Measurements from ENCODE around the gene MAP1LC3B. TPM values are rescaled to one million over a fixed set of nuclear protein-coding genes. Genes with fewer than 3 reads are reported as not detected.
A peak's percentile ranks its signal among the peaks of the same experiment; 100 is the strongest.

MAP1LC3B gene
- total RNA-seq, 2 experiments from 2014 or later: 55.3 to 58.1 TPM

GRCh38 chr16:87417528-87417910 is 25.4 kb downstream of the MAP1LC3B start:
- no peak overlapping the region for H3K4me3 Mint-ChIP-seq
- H3K36me3 Mint-ChIP-seq (ENCODE audit: low read depth): peaks cover 2% of the 10 kb centered on the region
- intact Hi-C loops (cut with micrococcal nuclease): loop anchor here (5.0 kb wide), 1 partner anchor 220 kb away; no protein-coding TSS in a partner anchor
- no peak overlapping the region for H3K27ac Mint-ChIP-seq
- ChIA-PET CTCF (interaction anchor here (1.1 to 3.6 kb wide), 11 partner anchors 8 to 218 kb away, joined by 3 to 42 read pairs (median 4); no protein-coding TSS in a partner anchor), POLR2A (no interaction called here)
- no peaks in the 10 kb centered on the region for H3K4me1 Mint-ChIP-seq (ENCODE audit: low read depth)
- TF ChIP-seq, protein P1, sequence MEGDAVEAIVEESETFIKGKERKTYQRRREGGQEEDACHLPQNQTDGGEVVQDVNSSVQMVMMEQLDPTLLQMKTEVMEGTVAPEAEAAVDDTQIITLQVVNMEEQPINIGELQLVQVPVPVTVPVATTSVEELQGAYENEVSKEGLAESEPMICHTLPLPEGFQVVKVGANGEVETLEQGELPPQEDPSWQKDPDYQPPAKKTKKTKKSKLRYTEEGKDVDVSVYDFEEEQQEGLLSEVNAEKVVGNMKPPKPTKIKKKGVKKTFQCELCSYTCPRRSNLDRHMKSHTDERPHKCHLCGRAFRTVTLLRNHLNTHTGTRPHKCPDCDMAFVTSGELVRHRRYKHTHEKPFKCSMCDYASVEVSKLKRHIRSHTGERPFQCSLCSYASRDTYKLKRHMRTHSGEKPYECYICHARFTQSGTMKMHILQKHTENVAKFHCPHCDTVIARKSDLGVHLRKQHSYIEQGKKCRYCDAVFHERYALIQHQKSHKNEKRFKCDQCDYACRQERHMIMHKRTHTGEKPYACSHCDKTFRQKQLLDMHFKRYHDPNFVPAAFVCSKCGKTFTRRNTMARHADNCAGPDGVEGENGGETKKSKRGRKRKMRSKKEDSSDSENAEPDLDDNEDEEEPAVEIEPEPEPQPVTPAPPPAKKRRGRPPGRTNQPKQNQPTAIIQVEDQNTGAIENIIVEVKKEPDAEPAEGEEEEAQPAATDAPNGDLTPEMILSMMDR (IDR thresholded peaks at IDR 0.05): no peak
- ATAC-seq (no peak), DNase-seq (no peak)
- H3K27me3 Mint-ChIP-seq: no peaks in the 10 kb centered on the region
- no peaks in the 10 kb centered on the region for H3K9me3 Mint-ChIP-seq

- TF ChIP-seq, protein P1 (IDR thresholded peaks at IDR 0.05): no peak
These were observed 26.1 kb downstream of the MAP1LC3B start for GRCh38 chr16:87418216-87418615.

GRCh38 chr16:87418644-87419043 is 26.5 kb downstream of the MAP1LC3B start:
- no peak for DNase-seq
- intact Hi-C loops (cut with micrococcal nuclease): loop anchor here (5.0 kb wide), 1 partner anchor 219 kb away; no protein-coding TSS in a partner anchor
- ATAC-seq: no peak
- TF ChIP-seq, protein P1 (IDR thresholded peaks at IDR 0.05): no peak
- Mint-ChIP-seq H3K27me3 (no peaks in the 10 kb centered on the region), H3K4me3 (no peak overlapping the region), H3K4me1 (ENCODE audit: low read depth) (no peaks in the 10 kb centered on the region), H3K36me3 (ENCODE audit: low read depth) (peaks cover 5% of the 10 kb centered on the region), H3K9me3 (no peaks in the 10 kb centered on the region), H3K27ac (no peak overlapping the region)
- CTCF ChIA-PET: interaction anchor here (3.6 kb wide), 1 partner anchor 217 kb away, joined by 42 read pairs; no protein-coding TSS in a partner anchor
- POLR2A ChIA-PET: no interaction called here

More at GRCh38 chr16:87418216-87418615, 26.1 kb downstream of the MAP1LC3B start:
- H3K27ac Mint-ChIP-seq: no peak overlapping the region
- H3K27me3 Mint-ChIP-seq: no peaks in the 10 kb centered on the region
- no peak for ATAC-seq
- H3K4me3 Mint-ChIP-seq: no peak overlapping the region
- no peak for DNase-seq
- H3K9me3 Mint-ChIP-seq: no peaks in the 10 kb centered on the region
- H3K4me1 Mint-ChIP-seq (ENCODE audit: low read depth): no peaks in the 10 kb centered on the region
- H3K36me3 Mint-ChIP-seq (ENCODE audit: low read depth): peaks cover 5% of the 10 kb centered on the region
- CTCF ChIA-PET: interaction anchor here (0.5 to 3.6 kb wide), 2 partner anchors 153 to 217 kb away, joined by 3 to 42 read pairs; no protein-coding TSS in a partner anchor
- intact Hi-C loops (cut with micrococcal nuclease): loop anchor here (5.0 kb wide), 1 partner anchor 219 kb away; no protein-coding TSS in a partner anchor
- POLR2A ChIA-PET: no interaction called here

DNA sequence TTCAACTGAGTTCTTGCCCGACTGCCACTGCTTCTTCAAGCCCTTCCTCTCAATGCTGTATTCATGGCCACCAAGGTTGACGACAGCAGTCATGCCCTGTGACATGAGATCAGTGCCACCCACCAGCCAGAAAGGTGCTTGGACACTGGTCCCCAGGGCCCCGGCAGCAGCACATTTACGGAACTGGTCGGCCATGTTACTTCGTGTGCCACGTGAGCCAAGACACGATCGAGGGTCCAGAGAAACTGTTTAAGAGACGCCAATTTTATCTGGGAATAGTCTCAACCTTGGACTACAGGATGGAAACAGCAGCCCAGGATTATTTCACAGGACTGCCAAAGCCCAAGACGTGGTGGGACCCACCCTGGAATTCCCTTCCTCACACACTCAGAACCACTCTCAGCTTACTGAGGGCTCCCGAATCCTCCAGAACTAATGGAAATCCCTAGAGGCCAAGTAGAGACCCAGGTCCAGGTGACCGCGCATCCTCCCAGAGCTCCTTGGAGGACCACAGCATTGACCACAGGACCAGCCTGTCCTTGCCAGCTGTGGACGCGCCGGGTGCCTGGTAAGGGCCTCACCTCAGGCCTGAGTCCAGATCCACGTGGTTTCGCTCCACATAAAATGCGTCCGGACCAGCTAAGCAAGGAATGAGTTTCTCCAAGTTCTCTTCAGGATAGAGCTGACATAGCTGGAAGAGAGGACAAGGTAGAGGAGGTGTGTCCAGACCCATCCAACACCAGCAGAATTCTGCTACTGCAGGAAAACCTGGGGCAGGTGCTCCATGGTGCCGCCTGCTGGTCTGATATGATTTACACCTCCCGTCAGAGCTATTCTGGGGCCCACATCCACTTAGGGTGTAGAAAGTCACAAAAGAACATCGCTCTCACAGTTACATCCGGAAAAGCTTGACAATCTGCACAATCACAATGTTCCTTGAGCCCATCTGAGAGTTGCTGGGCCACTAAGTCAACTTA is 28.2 kb downstream of the MAP1LC3B start:
- H3K27ac Mint-ChIP-seq: no peak overlapping the region
- peaks cover 5% of the 10 kb centered on the region for H3K36me3 Mint-ChIP-seq (ENCODE audit: low read depth)
- TF ChIP-seq, protein P1 (IDR thresholded peaks at IDR 0.05): peak; percentile 18
- DNase-seq: peak; percentile 17
- H3K4me1 Mint-ChIP-seq (ENCODE audit: low read depth): no peaks in the 10 kb centered on the region
- no peak for ATAC-seq
- intact Hi-C loops (cut with micrococcal nuclease): no loop called here
- no peaks in the 10 kb centered on the region for H3K9me3 Mint-ChIP-seq
- no peak overlapping the region for H3K4me3 Mint-ChIP-seq
- H3K27me3 Mint-ChIP-seq: no peaks in the 10 kb centered on the region
- ChIA-PET POLR2A (no interaction called here), CTCF (interaction anchor here (0.7 to 1.4 kb wide), 4 partner anchors 26 to 216 kb away, joined by 3 to 4 read pairs (median 3); no protein-coding TSS in a partner anchor)

Data from activated CD8-positive, alpha-beta T cell treated with anti-CD3 and anti-CD28 coated beads for 36 hours (primary cell).